T-helper 1 cell treated with Interleukin-12 subunit alpha and Interleukin-12 subunit beta and Interleukin-4 antibody, amounts not matched to agents 30 μg/mL and 1 μg/mL, for 36 hours (primary cell): ENCODE measurements around the gene ZSCAN5B.
"Not testable (repeated sequence)": the region's sequence is repeated elsewhere in the genome, so short reads cannot be mapped to it uniquely, and the experiment has no call there.

ENCODE experiments used
- H3K27ac Mint-ChIP-seq: one replicate; pipeline ENCODE4 v1.8.0; 2021; ENCODE audit warnings: mild to moderate bottlenecking, mixed read lengths
- H3K27me3 Mint-ChIP-seq: one replicate; pipeline ENCODE4 v1.8.0; 2021; ENCODE audit warnings: low read depth, mixed read lengths
- H3K36me3 Mint-ChIP-seq: one replicate; pipeline ENCODE4 v1.8.0; 2021; ENCODE audit warnings: low read depth, mixed read lengths
- H3K4me1 Mint-ChIP-seq: one replicate; pipeline ENCODE4 v1.8.0; 2021; ENCODE audit warnings: low read depth, mixed read lengths
- H3K4me3 Mint-ChIP-seq: one replicate; pipeline ENCODE4 v1.8.0; 2021; ENCODE audit warnings: mild to moderate bottlenecking, moderate library complexity, mixed read lengths
- H3K9me3 Mint-ChIP-seq: one replicate; pipeline ENCODE4 v1.8.0; 2021; ENCODE audit warnings: mixed read lengths

ZSCAN5B gene, protein sequence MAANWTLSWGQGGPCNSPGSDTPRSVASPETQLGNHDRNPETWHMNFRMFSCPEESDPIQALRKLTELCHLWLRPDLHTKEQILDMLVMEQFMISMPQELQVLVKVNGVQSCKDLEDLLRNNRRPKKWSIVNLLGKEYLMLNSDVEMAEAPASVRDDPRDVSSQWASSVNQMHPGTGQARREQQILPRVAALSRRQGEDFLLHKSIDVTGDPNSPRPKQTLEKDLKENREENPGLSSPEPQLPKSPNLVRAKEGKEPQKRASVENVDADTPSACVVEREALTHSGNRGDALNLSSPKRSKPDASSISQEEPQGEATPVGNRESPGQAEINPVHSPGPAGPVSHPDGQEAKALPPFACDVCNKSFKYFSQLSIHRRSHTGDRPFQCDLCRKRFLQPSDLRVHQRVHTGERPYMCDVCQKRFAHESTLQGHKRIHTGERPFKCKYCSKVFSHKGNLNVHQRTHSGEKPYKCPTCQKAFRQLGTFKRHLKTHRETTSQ

GRCh38 chr19:56197646-56198045, at the start of gene ZSCAN5B:
Gene ZSCAN5B, minus strand, starts transcription at chr19:56197783. Its CDS starts 4,731 bp downstream, at chr19:56193052.
- not testable (repeated sequence) for H3K27me3 Mint-ChIP-seq, H3K9me3 Mint-ChIP-seq, H3K4me1 Mint-ChIP-seq, H3K36me3 Mint-ChIP-seq, H3K4me3 Mint-ChIP-seq, H3K27ac Mint-ChIP-seq

GRCh38 chr19:56245764-56246163, 48.2 kb upstream of the ZSCAN5B start:
- not testable (repeated sequence) for H3K9me3 Mint-ChIP-seq, H3K27me3 Mint-ChIP-seq, H3K36me3 Mint-ChIP-seq, H3K4me1 Mint-ChIP-seq, H3K27ac Mint-ChIP-seq, H3K4me3 Mint-ChIP-seq

DNA sequence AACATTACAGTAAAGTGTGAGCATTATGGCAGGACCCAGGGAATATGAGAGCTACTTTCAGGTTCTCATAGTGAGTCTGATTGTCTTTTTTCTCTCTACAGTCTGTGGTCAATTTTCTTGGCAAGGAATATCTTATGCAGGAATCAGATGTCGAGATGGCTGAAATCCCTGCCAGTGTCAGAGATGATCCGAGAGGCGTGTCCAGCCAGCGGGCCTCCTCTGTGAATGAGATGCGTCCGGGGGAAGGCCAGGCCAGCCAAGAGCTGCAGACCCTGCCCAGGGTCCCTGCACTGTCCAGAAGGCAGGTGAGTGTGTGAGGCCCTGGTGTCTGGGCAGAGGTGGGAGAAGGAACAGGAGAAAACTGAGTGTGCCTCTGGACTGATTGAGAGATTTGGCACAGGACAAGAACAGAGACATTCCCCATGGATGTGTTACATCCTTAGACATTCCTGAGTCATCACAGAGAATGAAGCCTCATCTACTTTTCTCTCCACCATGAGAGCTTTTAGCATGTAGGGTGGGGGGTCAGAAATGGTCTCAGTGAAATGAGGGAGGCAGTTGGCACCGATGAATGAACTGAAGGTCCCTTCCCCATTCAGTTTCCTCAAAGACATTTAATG, 47.6 kb upstream of the ZSCAN5B start:
- H3K27ac Mint-ChIP-seq, result no peak overlapping the region
- no peak overlapping the region for H3K4me3 Mint-ChIP-seq
- no peaks in the 10 kb centered on the region for H3K4me1 Mint-ChIP-seq
- H3K9me3 Mint-ChIP-seq, result no peaks in the 10 kb centered on the region
- no peaks in the 10 kb centered on the region for H3K27me3 Mint-ChIP-seq
- no peaks in the 10 kb centered on the region for H3K36me3 Mint-ChIP-seq

- H3K9me3 Mint-ChIP-seq, result no peaks in the 10 kb centered on the region
- H3K4me1 Mint-ChIP-seq, result no peaks in the 10 kb centered on the region
- no peaks in the 10 kb centered on the region for H3K36me3 Mint-ChIP-seq
- no peak overlapping the region for H3K27ac Mint-ChIP-seq
- H3K4me3 Mint-ChIP-seq, result no peak overlapping the region
- H3K27me3 Mint-ChIP-seq, result no peaks in the 10 kb centered on the region
These were observed 25.9 kb upstream of the ZSCAN5B start for GRCh38 chr19:56223481-56223880.

- H3K4me3 Mint-ChIP-seq, result no peak overlapping the region
- H3K27ac Mint-ChIP-seq, result no peak overlapping the region
- H3K9me3 Mint-ChIP-seq, result no peaks in the 10 kb centered on the region
- H3K4me1 Mint-ChIP-seq, result no peaks in the 10 kb centered on the region
- no peaks in the 10 kb centered on the region for H3K36me3 Mint-ChIP-seq
- peaks cover 3% of the 10 kb centered on the region for H3K27me3 Mint-ChIP-seq
These were observed 25.3 kb upstream of the ZSCAN5B start for GRCh38 chr19:56222901-56223300.

DNA sequence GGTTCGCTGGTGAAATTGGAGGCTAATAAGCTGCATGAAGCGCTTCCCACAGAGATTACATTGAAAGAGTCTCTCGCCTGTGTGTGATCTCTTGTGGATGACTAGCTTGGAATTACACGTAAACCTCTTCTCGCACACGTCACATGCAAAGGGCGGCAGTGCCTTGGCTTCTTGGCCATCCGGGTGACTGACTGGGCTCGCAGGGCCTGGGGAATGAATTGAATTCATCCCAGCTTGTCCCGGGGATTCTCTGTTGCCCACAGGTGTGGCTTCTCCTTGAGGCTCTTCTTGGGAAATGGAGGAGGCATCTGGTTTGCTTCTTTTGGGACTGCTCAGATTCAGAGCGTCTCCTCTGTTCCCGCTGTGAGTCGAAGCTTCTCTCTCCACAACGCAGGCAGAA, 24.3 kb upstream of the ZSCAN5B start:
- Mint-ChIP-seq H3K27ac (no peak overlapping the region), H3K27me3 (peaks cover 7% of the 10 kb centered on the region), H3K4me1 (peaks cover 2% of the 10 kb centered on the region), H3K4me3 (no peak overlapping the region), H3K9me3 (no peaks in the 10 kb centered on the region), H3K36me3 (no peaks in the 10 kb centered on the region)

DNA sequence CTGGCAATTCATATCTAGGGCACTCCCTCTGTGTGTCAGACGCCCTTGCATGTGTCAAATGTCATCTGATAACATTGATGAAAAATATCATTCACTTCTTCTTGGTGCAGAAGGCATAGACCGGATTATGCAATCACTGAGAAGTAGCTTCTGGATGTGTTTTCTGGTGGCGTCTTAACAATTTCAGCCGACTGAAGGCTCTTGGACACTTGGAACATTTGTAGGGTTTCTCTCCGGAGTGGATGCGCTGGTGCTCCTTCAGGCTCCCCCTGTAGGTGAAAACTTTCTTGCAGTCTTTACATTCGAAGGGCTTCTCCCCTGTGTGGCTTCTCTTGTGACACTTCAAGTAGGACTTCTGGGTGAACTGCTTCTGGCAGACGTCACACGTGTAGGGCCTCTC, 23.9 kb upstream of the ZSCAN5B start:
- not testable (repeated sequence) for H3K9me3 Mint-ChIP-seq, H3K27me3 Mint-ChIP-seq, H3K36me3 Mint-ChIP-seq, H3K4me1 Mint-ChIP-seq, H3K4me3 Mint-ChIP-seq, H3K27ac Mint-ChIP-seq

DNA sequence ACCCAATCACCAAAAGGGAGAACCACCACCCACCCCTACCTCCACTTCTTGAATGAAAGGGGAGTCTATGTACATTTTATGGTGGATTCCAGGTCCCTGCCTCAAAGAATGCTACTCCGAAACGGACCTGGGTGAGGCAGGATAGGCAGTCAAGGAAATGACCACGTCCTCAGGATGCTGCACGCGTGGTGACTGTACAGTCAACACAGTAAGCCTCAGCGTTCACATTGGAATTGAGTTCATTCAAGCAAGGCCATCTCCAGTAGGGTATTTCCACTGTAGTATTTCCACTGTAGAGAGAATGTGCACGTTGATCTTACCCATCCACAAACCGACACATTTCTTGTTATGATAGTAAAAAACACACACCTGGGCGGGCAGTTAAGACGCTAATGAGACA, 21.4 kb upstream of the ZSCAN5B start:
- Mint-ChIP-seq H3K27ac (no peak overlapping the region), H3K27me3 (peaks cover 12% of the 10 kb centered on the region), H3K4me1 (peaks cover 2% of the 10 kb centered on the region), H3K9me3 (no peaks in the 10 kb centered on the region), H3K4me3 (no peak overlapping the region), H3K36me3 (no peaks in the 10 kb centered on the region)

DNA sequence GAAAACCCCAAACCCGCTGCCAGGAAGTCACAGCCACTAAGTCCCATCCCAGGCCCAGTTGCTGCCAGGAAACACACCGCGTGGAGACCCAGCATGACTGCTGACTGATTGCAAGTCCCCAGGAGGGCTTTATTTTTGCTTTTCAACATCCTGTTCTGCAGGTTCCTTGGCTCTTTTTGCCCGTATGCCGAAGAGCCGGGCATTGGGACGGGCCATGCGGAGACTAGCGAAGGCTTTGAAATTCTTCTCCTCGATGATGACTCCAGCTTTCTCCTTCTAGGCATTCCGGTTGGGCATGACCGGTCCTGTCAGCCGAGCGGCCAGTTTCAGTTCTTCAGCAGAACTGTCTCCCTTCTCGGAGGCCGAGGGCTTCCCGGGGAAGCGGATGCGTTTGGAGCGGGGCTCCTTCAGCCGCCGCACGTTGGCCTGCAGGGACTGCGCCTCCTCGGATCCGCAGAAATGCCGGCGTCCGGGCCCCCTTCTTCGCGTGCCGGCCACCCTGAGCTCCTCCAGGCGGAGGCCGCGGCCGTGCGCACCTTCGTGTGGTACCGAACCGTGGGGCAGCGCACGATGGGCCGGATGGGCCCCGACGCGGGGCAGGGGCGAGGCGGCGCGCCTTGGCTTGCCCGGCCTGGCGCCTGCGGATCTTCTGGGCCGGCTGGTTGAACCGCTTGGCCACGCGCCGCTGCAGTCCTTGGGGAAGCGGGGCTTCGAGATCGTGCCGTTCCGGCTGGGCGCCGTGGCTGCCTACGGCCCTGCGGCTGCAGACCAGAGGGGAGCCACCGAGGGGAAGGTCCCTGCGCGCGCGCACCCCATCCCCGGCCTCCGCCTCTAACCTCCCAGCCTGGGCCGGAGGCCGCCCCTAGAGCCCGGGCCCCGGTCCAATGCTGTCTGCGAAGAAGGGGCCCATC, 19.7 kb upstream of the ZSCAN5B start:
- H3K4me3 Mint-ChIP-seq, result no peak overlapping the region
- H3K27me3 Mint-ChIP-seq, result peaks cover 12% of the 10 kb centered on the region
- H3K4me1 Mint-ChIP-seq, result peaks cover 2% of the 10 kb centered on the region
- no peaks in the 10 kb centered on the region for H3K36me3 Mint-ChIP-seq
- H3K9me3 Mint-ChIP-seq, result no peaks in the 10 kb centered on the region
- H3K27ac Mint-ChIP-seq, result no peak overlapping the region

DNA sequence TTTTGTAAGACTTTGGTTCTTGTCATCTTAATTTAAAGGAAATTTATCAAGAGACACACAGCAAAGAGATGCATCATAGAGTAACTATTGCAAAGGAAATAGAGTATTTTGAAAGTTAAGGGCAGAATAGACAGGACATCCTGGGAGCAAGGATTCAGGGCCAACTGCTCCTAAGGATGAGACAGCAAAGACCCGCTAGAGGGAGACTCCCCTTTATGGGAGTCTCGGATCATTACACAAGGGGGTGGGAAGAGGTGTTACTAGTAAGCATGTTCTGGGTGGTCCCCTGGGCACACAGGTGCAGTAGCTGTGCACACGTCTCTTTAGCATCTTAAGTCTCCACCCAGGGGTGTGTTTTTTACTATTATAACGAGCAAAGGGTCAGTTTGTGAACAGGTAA, 14.1 kb upstream of the ZSCAN5B start:
- Mint-ChIP-seq H3K4me3 (no peak overlapping the region), H3K27me3 (peaks cover 4% of the 10 kb centered on the region), H3K4me1 (no peaks in the 10 kb centered on the region), H3K36me3 (no peaks in the 10 kb centered on the region), H3K27ac (no peak overlapping the region), H3K9me3 (no peaks in the 10 kb centered on the region)

- not testable (repeated sequence) for H3K36me3 Mint-ChIP-seq, H3K9me3 Mint-ChIP-seq, H3K4me3 Mint-ChIP-seq, H3K27ac Mint-ChIP-seq, H3K4me1 Mint-ChIP-seq, H3K27me3 Mint-ChIP-seq
These were observed 12.5 kb upstream of the ZSCAN5B start for GRCh38 chr19:56210036-56210435.

DNA sequence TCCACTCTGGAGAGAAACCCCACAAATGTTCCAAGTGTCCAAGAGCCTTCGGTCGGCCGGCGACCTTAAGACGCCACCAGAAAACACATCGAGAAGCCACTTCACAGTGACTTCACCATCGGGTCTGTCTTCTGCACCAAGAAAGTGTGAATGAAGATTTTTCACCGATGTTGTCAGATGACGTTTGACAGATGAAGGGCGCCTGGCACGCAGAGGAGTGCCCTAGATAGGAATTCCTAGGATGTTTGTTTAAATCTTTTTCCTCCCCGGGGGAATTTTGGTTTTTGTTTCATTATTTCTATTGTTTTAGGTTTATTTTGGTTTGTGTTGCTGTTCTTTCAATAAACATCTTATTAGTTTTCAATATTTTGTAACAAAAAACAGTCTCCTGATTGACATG, 11.5 kb upstream of the ZSCAN5B start:
- H3K9me3 Mint-ChIP-seq, result no peaks in the 10 kb centered on the region
- no peaks in the 10 kb centered on the region for H3K4me1 Mint-ChIP-seq
- no peak overlapping the region for H3K4me3 Mint-ChIP-seq
- no peaks in the 10 kb centered on the region for H3K36me3 Mint-ChIP-seq
- H3K27ac Mint-ChIP-seq, result no peak overlapping the region
- no peaks in the 10 kb centered on the region for H3K27me3 Mint-ChIP-seq

GRCh38 chr19:56207581-56207980, 10.0 kb upstream of the ZSCAN5B start:
- not testable (repeated sequence) for H3K27ac Mint-ChIP-seq, H3K4me3 Mint-ChIP-seq, H3K27me3 Mint-ChIP-seq, H3K36me3 Mint-ChIP-seq, H3K9me3 Mint-ChIP-seq, H3K4me1 Mint-ChIP-seq

DNA sequence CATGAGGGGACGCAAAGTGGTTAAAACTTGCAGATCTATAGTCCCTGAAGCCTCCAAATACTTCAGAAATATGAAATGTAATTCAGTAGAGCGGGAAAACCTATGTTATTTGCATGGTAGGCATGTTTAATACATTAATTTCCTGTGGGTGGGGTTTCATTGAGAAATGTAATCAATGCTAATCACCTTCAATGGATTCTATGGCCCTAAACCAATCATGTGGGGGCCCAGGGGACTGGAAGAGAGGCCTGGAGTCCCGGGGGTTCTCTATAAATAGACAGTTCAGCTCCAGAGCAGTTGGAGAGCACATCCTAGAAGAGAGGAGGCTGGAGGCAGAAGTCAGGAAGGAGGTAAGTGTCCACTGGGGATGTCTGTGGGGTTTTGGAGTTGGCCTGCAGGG, 4.4 kb upstream of the ZSCAN5B start, which contains the start of gene ZSCAN5C:
Gene ZSCAN5C (plus strand): TSS at position 301 of the 400 bp plus-strand sequence. CDS start 3,641 bp downstream, outside the sequence.
- H3K27ac Mint-ChIP-seq, result no peak within 1 kb of the TSS
- no peaks in the 10 kb centered on the region for H3K9me3 Mint-ChIP-seq
- no peaks in the 10 kb centered on the region for H3K36me3 Mint-ChIP-seq
- H3K4me1 Mint-ChIP-seq, result no peaks in the 10 kb centered on the region
- no peaks in the 10 kb centered on the region for H3K27me3 Mint-ChIP-seq
- no peak within 1 kb of the TSS for H3K4me3 Mint-ChIP-seq
